GM19240 (cell line): ENCODE data around the gene FUOM.
A peak's percentile ranks its signal among the peaks of the same experiment; 100 is the strongest.
"Not testable (repeated sequence)": the region's sequence is repeated elsewhere in the genome, so short reads cannot be mapped to it uniquely, and the experiment has no call there.

Experiments used
- DNase-seq: peaks from one replicate; pipeline ENCODE4 v3.0.0; 2011; ENCODE audit warnings: low spot score; ENCODE audit not compliant: insufficient read length

FUOM gene

DNA sequence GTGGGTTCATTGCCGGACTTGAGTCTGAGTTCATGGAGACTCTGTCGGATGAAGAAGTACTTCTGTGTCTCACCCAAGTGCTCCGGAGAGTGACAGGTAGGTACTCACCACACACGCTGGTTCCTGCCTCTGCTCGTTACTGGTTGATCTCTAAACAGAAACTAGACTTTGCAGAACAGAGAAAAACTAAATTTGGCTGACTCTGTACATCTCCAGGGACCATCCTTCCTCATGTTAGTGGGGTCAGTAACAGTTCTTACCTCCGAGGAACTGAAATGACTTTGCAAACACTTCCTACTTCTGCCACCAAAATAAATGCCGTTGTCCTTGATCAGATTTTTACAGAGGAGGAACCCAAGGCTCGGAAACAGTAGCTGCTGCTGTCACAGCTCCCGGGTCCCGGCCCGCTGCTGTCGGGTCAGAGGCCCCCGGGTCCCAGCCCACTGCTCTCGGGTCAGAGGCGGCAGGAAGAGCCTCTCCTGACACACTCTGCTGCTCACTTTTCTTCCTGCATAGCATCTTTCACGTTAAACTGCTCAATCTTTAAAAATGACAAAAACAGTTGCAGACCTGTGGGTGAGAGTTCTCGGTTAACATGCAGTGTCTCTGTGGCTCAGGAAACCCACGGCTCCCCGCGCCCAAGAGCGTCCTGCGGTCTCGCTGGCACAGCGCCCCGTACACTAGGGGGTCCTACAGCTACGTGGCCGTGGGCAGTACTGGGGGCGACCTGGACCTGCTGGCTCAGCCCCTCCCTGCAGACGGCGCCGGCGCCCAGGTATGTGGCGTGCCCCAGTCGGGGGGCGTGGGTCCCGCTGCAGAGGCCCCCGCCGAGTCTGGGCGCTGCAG lies 31.4 kb upstream of the FUOM start:
- peak; percentile 63 for DNase-seq

- DNase-seq = no peak
These were observed 30.6 kb upstream of the FUOM start for GRCh38 chr10:133388236-133388972.

DNA sequence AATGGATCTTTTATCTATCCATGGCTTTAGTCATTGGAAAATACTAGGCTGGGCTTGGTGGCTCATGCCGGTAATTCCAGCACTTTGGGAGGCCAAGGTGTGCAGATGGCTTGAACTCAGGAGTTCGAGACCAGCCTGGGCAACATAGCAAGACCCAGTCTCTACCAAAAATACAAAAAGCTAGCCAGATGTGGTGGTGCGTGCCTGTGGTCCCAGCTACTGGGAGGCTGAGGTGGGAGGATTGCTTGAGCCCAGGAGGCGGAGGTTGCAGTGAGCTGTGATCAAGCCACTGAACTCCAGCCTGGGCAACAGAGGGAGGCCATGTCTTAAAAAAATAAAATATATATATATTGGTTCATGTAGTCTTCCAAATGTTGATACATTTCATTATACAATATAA lies 29.1 kb upstream of the FUOM start:
- not testable (repeated sequence) for DNase-seq

DNA sequence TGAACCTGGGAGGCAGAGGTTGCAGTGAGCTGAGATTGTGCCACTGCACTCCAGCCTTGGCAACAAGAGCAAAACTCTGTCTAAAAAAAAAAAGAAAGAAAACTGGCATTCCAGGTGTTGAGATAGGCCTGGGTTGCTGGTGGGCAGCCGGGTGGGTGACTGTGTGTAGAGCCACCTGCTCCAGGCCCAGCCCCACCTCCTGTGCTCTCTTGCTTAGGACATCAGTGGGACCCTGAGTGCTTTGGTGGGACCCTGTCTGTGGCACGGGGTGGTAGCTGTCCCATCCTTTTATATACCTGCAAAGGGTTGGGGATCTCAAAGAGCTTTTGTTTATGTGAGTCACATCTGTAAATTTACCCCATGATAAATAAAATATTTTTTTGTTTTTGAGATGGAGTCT lies 27.4 kb upstream of the FUOM start:
- no peak for DNase-seq

- no peak for DNase-seq
These were observed 26.3 kb upstream of the FUOM start for GRCh38 chr10:133384071-133384470.

- no peak for DNase-seq
These were observed 25.7 kb upstream of the FUOM start for GRCh38 chr10:133383551-133383950.

DNA sequence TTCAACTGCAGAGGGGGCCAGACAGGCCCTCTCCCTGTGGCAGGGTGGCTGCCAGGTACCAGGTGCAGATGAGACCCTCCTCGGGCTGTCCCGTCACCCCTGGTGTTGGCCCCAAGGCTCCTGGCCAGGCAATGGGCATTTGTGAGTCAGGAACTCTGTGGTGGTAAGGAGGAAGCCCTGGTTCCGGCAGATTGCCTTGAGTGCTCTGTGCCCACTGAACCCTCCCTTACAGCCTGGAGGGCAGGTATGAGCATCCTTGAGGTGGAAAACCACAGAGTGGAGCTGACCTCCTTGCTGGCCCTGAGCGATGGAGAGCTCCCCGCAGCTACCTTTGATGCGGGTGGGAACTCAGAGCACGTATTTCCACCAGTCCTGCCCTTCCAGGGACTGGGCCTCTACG lies 23.2 kb upstream of the FUOM start:
- DNase-seq = no peak

- DNase-seq = no peak
These were observed 22.2 kb upstream of the FUOM start for GRCh38 chr10:133379801-133380666.

DNA sequence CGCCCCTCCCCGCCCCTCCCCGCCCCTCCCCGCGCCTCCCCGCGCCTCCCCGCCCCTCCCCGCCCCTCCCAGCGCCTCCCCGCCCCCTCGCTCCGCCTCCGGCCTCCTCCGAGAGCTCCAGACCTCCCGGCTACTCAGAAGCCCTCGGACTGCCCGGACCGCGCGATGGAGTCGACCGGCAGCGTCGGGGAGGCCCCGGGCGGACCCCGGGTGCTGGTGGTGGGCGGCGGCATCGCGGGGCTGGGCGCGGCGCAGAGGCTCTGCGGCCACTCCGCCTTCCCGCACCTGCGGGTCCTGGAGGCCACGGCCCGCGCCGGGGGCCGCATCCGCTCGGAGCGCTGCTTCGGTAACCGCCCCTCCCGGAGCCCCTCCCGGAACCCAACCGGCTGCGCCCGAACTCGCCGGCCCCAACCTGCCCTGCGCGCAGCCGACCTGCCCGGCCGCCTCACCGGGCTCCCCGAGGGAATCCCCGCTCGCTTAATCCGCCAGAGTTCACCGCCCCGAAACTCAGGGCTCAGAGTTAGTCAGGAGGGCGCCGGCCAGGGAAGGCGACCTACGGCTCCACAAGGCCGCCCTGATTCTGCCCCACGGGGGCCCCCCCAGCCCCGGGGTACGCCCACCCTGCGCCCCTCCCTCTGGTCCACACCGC lies 21.5 kb upstream of the FUOM start, which contains the start of gene PAOX:
Gene PAOX, plus strand, starts transcription at position 111 of the 649 bp plus-strand sequence. Its CDS starts 55 bp downstream, at position 166.
- DNase-seq = peak; percentile 67

GRCh38 chr10:133378251-133379096 lies 20.7 kb upstream of the FUOM start:
- DNase-seq = no peak

DNA sequence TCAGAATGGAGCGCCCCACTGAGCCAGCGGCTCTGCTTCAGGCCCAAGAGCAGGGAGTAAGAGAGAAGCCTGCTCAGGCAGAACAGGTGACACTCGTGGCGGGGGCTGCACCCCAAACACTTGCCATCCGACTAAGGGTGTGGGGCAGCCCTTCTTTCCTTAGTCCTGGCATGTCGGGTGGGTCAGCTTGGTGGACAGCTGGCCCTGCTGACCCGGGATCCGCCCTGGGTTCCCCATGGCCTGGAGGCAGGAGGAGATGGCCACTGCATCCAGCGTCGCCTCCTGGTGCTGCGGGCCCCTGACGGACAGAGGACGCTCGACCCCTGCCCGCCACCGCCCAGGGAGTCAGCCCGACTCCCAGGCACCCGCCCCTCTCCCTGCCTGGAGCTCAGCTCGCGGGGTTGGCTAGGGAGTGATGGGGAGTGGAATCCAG lies 20.0 kb upstream of the FUOM start:
- DNase-seq = no peak

GRCh38 chr10:133377025-133377817 lies 19.4 kb upstream of the FUOM start:
- no peak for DNase-seq

GRCh38 chr10:133376183-133376582 lies 18.4 kb upstream of the FUOM start:
- not testable (repeated sequence) for DNase-seq

DNA sequence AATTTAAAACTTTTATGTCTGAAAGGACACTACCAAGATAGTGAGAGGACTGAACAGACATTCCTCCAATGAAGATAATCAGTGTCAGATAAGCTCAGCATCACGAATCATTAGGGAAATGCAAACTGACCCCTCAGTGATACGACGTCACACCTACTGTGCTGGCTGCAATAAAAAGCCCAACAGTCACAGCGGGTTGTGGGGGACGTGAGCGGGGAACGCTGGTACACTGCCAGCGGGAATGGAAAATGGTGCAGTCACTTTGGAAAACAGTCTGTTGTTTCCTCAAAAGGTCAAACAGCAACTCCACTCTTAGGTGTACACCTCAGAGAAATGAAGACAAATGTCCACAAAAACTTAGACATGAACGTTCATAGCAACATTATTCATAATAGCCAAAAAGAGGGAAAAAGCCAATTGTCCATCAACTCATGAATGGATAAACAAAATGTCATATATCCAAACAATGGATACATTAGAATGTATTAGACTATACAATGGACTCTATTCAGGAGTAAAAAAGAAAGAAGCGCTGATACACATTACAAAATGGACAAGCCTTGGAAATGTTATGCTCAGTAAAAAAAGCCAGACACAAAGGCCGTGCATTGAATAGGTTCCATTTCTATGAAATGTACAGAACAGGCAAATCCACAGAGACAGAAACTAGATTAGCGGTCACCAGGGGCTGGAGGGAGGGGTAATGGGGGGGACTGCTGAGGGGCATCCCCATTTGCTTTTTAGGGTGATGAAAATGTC lies 17.7 kb upstream of the FUOM start:
- no peak for DNase-seq

DNA sequence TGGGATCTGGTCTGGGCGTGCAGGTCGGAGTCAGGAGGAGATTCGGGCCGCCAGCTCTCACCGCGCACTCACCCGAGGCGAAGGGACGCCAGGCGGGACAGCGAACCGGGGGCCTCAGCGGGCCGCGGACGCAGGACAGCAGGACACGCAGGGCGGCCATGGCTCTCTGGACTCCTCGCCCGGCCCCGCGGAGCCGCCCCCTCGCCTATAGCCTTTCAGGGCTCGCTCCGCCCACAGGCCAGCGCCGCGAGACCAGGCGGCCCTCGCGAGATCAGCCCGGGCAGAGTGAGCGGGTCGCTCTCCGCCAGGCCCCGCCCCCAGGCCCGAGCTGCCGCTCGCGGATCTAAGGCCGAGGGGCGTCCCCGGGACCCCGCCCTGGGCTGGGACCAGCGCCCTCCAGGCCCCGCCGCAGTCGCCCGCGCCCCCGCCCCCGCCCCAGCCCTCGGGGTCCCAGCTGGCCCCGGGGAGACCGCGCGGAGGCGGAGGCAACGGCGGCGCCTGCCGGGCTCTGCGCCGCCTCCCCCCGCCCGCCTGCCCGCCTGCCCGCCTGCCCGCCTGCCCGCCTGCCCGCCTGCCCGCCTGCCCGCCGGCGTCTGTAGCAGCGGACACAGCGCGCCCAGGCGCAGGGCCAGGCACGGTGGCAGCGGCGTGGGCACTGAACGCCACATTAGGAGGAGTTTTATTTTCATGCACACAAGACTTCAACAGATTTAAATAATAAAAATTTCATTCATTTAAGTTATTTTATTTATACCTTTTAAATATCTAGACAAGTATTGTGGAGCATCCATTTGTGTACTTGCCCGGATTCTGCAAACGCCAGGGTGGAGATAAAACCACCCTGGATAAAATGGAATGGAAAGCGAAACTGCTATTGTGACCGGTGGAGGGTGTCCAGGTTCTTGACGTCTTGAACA lies 15.6 kb upstream of the FUOM start, which contains the start of gene ECHS1:
Gene ECHS1, minus strand, starts transcription at position 181 of the 917 bp plus-strand sequence. Its CDS starts 21 bp downstream, at position 160.
- DNase-seq = peak; percentile 100

- DNase-seq = no peak
These were observed 14.7 kb upstream of the FUOM start for GRCh38 chr10:133372507-133372906.

GRCh38 chr10:133370030-133370786 lies 12.4 kb upstream of the FUOM start:
- DNase-seq = no peak
